Caco-2 (cell line): ENCODE results near the gene FXYD1. TPM values are rescaled to one million over a fixed set of nuclear protein-coding genes. Genes with fewer than 3 reads are reported as not detected.
A peak's percentile ranks its signal among the peaks of the same experiment; 100 is the strongest.

Experiments
- BruUV-seq: library from RNA; stranded (reverse); fragments of 400-500 nt; replicated peaks from 2 replicates; lab custom pipeline; 2021; lab: Mats Ljungman, UMichigan
- CTCF ChIA-PET: fragments of 300-600 bp; sonication (Branson Sonifier 250); formaldehyde crosslinking; loops from one replicate; lab custom pipeline; 2022; ENCODE audit warnings: antibody characterized with exemption; lab: Charles Lee
- POLR2A ChIA-PET: fragments of 300-600 bp; sonication (Branson Sonifier 250); formaldehyde crosslinking; loops from one replicate; lab custom pipeline; 2022; ENCODE audit warnings: antibody characterized with exemption; lab: Charles Lee
- DNase-seq, 2 experiments: peaks; one replicate each; pipeline versions ENCODE4 v3.0.0 to v3.0.0-alpha.2; 2020 to 2022
- H3K27me3 ChIP-seq: replicated peaks from 2 replicates; pipeline ENCODE4 v1.6.0; 2011; ENCODE audit warnings: low read length; ENCODE audit not compliant: control insufficient read depth, insufficient read depth
- H3K36me3 ChIP-seq: 2 replicates; pipeline ENCODE4 v1.5.1; 2011; ENCODE audit warnings: low read length; ENCODE audit not compliant: control insufficient read depth, insufficient read depth
- H3K4me1 ChIP-seq: fragments of 250-450 bp; sonication (Bioruptor Pico); 2 replicates; pipeline ENCODE4 v1.5.1; 2020; ENCODE audit warnings: mild to moderate bottlenecking
- H3K4me3 ChIP-seq: 2 replicates; pipeline ENCODE4 v1.5.1; 2011; ENCODE audit warnings: low read depth, mild to moderate bottlenecking, control low read depth, low read length
- H3K9me3 ChIP-seq: fragments of 250-450 bp; sonication (Bioruptor Pico); 2 replicates; pipeline ENCODE4 v1.5.1; 2020; ENCODE audit warnings: mild to moderate bottlenecking, moderate library complexity
- H3K27ac Mint-ChIP-seq: one replicate; pipeline ENCODE4 v1.8.0; 2022; ENCODE audit warnings: mixed read lengths; ENCODE audit not compliant: unreplicated experiment
- H3K27me3 Mint-ChIP-seq: one replicate; pipeline ENCODE4 v1.8.0; 2022; ENCODE audit warnings: mixed read lengths; ENCODE audit not compliant: insufficient read depth, unreplicated experiment
- H3K36me3 Mint-ChIP-seq: one replicate; pipeline ENCODE4 v1.8.0; 2022; ENCODE audit warnings: mild to moderate bottlenecking, mixed read lengths; ENCODE audit not compliant: insufficient read depth, unreplicated experiment
- H3K4me1 Mint-ChIP-seq: one replicate; pipeline ENCODE4 v1.8.0; 2022; ENCODE audit warnings: low read depth, mixed read lengths; ENCODE audit not compliant: unreplicated experiment
- H3K4me3 Mint-ChIP-seq: one replicate; pipeline ENCODE4 v1.8.0; 2022; ENCODE audit warnings: mild to moderate bottlenecking, moderate library complexity, mixed read lengths; ENCODE audit not compliant: unreplicated experiment
- H3K9me3 Mint-ChIP-seq: one replicate; pipeline ENCODE4 v1.8.0; 2022; ENCODE audit warnings: mixed read lengths; ENCODE audit not compliant: unreplicated experiment
- intact Hi-C: fragments of 100-400 bp; cut with micrococcal nuclease; formaldehyde crosslinking; loops from one replicate; pipeline ENCODE4 v1.10.0; 2022; ENCODE audit not compliant: unreplicated experiment
- total RNA-seq: library from RNA; stranded (reverse); gene quantifications from 2 replicates; pipeline ENCODE4 v1.2.3, GENCODE V29; 2022
- TF ChIP-seq, protein P1 (sequence below), 2 experiments: fragments of 200-600 bp in 1 of 2; IDR thresholded peaks; 1 replicate in 1 of 2; 2 replicates in 1 of 2; pipeline versions ENCODE4 v1.5.1 to v1.8.0; 2011 to 2022; ENCODE audit warnings: antibody characterized with exemption in 1 of 2, control low read depth in 1 of 2, inconsistent platforms in 1 of 2, low read depth in 1 of 2, low read length in 1 of 2, mild to moderate bottlenecking in 1 of 2, moderate library complexity in 1 of 2; ENCODE audit not compliant: insufficient read depth in 1 of 2, severe bottlenecking in 1 of 2, unreplicated experiment in 1 of 2

FXYD1 gene
- total RNA-seq, 1 experiment from 2014 or later: not detected

- Mint-ChIP-seq H3K36me3 (no peaks in the 10 kb centered on the region), H3K27ac (peak within 1 kb of the TSS; percentile 40), H3K4me1 (peaks cover 25% of the 10 kb centered on the region), H3K4me3 (peak within 1 kb of the TSS; percentile 67), H3K9me3 (no peaks in the 10 kb centered on the region), H3K27me3 (no peaks in the 10 kb centered on the region)
- Histone ChIP-seq H3K4me1 (peaks cover 31% of the 10 kb centered on the region), H3K9me3 (no peaks in the 10 kb centered on the region), H3K36me3 (peaks cover 2% of the 10 kb centered on the region; the same call in 1 of the 2 replicates), H3K4me3 (peak within 1 kb of the TSS; percentile 45), H3K27me3 (no peaks in the 10 kb centered on the region)
- intact Hi-C loops: no loop called here
- ChIA-PET CTCF (interaction anchor here (0.6 to 2.1 kb wide), 6 partner anchors 9 to 48 kb away, joined by 3 to 7 read pairs (median 4); partner anchors contain the start of gene LGI4), POLR2A (no interaction called here)
- no peak for DNase-seq
- TF ChIP-seq, protein P1, sequence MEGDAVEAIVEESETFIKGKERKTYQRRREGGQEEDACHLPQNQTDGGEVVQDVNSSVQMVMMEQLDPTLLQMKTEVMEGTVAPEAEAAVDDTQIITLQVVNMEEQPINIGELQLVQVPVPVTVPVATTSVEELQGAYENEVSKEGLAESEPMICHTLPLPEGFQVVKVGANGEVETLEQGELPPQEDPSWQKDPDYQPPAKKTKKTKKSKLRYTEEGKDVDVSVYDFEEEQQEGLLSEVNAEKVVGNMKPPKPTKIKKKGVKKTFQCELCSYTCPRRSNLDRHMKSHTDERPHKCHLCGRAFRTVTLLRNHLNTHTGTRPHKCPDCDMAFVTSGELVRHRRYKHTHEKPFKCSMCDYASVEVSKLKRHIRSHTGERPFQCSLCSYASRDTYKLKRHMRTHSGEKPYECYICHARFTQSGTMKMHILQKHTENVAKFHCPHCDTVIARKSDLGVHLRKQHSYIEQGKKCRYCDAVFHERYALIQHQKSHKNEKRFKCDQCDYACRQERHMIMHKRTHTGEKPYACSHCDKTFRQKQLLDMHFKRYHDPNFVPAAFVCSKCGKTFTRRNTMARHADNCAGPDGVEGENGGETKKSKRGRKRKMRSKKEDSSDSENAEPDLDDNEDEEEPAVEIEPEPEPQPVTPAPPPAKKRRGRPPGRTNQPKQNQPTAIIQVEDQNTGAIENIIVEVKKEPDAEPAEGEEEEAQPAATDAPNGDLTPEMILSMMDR (IDR thresholded peaks at IDR 0.05; ENCODE audit: insufficient read depth in 1 of 2, low read depth in 1 of 2, low read length in 1 of 2, severe bottlenecking in 1 of 2, unreplicated experiment in 1 of 2): no peak
- BruUV-seq: no TSS peak
Observed at GRCh38 chr19:35115177-35115951, 23.3 kb upstream of the FXYD1 start, which contains the start of gene FXYD3. TSS of gene FXYD3 (plus strand) at chr19:35115823. CDS start at chr19:35119377, 3,554 bp downstream.

DNA sequence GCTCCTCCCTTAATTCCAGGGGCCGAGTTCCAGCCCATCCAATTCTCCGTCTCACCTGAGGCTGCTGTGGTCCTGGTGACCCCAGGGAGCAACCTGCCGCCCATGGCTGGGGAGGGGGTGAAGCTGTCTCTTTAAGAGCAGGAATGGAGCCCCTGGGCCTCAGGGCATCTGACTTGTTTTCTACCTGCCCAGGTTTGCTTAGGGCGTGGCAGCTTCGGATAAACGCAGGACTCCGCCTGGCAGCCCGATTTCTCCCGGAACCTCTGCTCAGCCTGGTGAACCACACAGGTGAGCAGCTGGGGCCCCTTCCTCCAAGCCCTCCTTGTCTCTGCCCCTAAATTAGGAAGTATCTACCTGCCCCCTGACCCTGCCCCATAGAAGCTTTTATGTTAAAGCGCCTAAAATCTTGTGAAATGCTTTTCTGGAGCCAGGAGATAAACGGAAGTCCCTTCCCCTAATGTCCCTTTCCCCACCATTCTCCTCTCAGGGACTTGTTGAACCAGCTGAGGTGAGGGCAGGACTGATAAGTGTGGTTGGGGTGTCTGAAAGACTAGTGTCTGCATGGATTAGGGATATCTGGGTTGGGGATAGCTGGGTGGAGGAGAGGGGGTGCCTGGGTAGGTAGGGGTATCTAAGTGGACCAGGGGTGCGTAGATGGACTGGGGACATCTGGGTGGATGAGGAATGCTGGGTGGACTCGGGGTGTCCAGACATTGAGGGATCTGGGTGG lies 22.4 kb upstream of the FXYD1 start:
- no TSS peak for BruUV-seq
- TF ChIP-seq, protein P1 (IDR thresholded peaks at IDR 0.05; ENCODE audit: insufficient read depth in 1 of 2, low read depth in 1 of 2, low read length in 1 of 2, severe bottlenecking in 1 of 2, unreplicated experiment in 1 of 2): no peak
- H3K4me3 Mint-ChIP-seq: peak overlapping the region; percentile 67
- intact Hi-C loops: loop anchor here (1.0 kb wide), 1 partner anchor 8 kb away; no protein-coding TSS in a partner anchor
- H3K9me3 Mint-ChIP-seq: no peaks in the 10 kb centered on the region
- H3K36me3 Mint-ChIP-seq: no peaks in the 10 kb centered on the region
- H3K27me3 Mint-ChIP-seq: no peaks in the 10 kb centered on the region
- H3K4me1 Mint-ChIP-seq: peaks cover 25% of the 10 kb centered on the region
- Histone ChIP-seq H3K4me1 (peaks cover 31% of the 10 kb centered on the region), H3K4me3 (peak overlapping the region; percentile 45), H3K27me3 (no peaks in the 10 kb centered on the region), H3K36me3 (peaks cover 2% of the 10 kb centered on the region; the same call in 1 of the 2 replicates), H3K9me3 (no peaks in the 10 kb centered on the region)
- ChIA-PET POLR2A (no interaction called here), CTCF (interaction anchor here (1.1 to 2.1 kb wide), 4 partner anchors 8 to 49 kb away, joined by 3 to 7 read pairs (median 4); no protein-coding TSS in a partner anchor)
- DNase-seq: peak; percentile 61 to 77
- H3K27ac Mint-ChIP-seq: peak overlapping the region; percentile 40

DNA sequence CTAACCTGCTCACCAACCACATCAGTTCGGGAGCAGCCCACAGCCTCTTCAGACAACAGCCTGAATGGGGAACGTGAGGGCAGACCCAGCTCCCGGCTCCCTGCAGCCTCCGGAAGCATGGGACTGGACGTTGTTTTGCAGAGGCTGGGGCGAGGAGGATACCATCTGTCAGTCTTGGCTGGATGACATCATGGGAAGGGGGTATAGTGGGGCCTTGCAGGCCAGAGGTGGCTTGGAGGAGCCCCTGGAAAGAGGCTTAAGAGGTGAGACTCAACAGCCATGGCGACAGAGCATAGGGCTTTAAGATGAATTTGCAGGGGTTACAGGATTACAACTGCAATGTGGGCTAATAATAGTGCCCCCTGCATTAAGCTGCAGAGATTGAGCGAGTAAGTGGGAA lies 21.5 kb upstream of the FXYD1 start:
- peak overlapping the region; percentile 45 for H3K4me3 ChIP-seq
- H3K9me3 ChIP-seq: no peaks in the 10 kb centered on the region
- H3K27me3 ChIP-seq: no peaks in the 10 kb centered on the region
- POLR2A ChIA-PET: no interaction called here
- H3K36me3 ChIP-seq: peaks cover 4% of the 10 kb centered on the region; the same call in 1 of the 2 replicates
- Mint-ChIP-seq H3K27ac (no peak overlapping the region), H3K36me3 (no peaks in the 10 kb centered on the region), H3K4me1 (peaks cover 25% of the 10 kb centered on the region), H3K27me3 (no peaks in the 10 kb centered on the region), H3K9me3 (no peaks in the 10 kb centered on the region), H3K4me3 (peak overlapping the region; percentile 67)
- TF ChIP-seq, protein P1 (IDR thresholded peaks at IDR 0.05; ENCODE audit: insufficient read depth in 1 of 2, low read depth in 1 of 2, low read length in 1 of 2, severe bottlenecking in 1 of 2, unreplicated experiment in 1 of 2): no peak
- CTCF ChIA-PET: interaction anchor here (1.1 to 1.2 kb wide), 2 partner anchors 7 to 19 kb away, joined by 3 read pairs; no protein-coding TSS in a partner anchor
- no peak for DNase-seq
- no TSS peak for BruUV-seq
- H3K4me1 ChIP-seq: peaks cover 31% of the 10 kb centered on the region
- intact Hi-C loops: no loop called here
